Transverse colon (tissue), 4 donors: Measurements from ENCODE around the gene CNPPD1. TPM values are rescaled to one million over a fixed set of nuclear protein-coding genes. Genes with fewer than 3 reads are reported as not detected.

ENCODE experiments used
- DNase-seq: peaks from one replicate; pipeline ENCODE4 v3.0.0-alpha.2; 2019
- H3K27ac ChIP-seq, 4 donors: fragments of 200-600 bp; sonication (generic); 2 replicates each; pipeline ENCODE4 v1.5.1; 2016 to 2018; ENCODE audit warnings: inconsistent platforms in 4 of 4
- H3K27me3 ChIP-seq: fragments of 200-600 bp; sonication (generic); 2 replicates; pipeline ENCODE4 v1.5.1; 2017; ENCODE audit warnings: inconsistent platforms
- H3K36me3 ChIP-seq, 4 donors: fragments of 200-600 bp; sonication (generic); 2 replicates each; pipeline ENCODE4 v1.5.1; 2017 to 2019; ENCODE audit warnings: inconsistent platforms in 4 of 4
- H3K4me1 ChIP-seq, 4 donors: fragments of 200-600 bp; sonication (generic); 2 replicates each; pipeline ENCODE4 v1.5.1; 2017 to 2020; ENCODE audit warnings: inconsistent platforms in 4 of 4
- H3K4me3 ChIP-seq, 4 donors: fragments of 200-600 bp; sonication (generic); 1 replicate in 1 of 4; 2 replicates in 3 of 4; pipeline versions ENCODE4 v1.5.1 to v1.6.1; 2017 to 2019; ENCODE audit warnings: inconsistent platforms in 4 of 4
- H3K9me3 ChIP-seq, 2 donors: fragments of 200-600 bp; sonication (generic); 2 replicates each; pipeline ENCODE4 v1.5.1; 2017 to 2019; ENCODE audit warnings: inconsistent platforms in 2 of 2
- EP300 ChIP-seq: sonication (generic); formaldehyde crosslinking; IDR thresholded peaks from one replicate; pipeline ENCODE4 v1.6.1; 2017; ENCODE audit warnings: antibody characterized with exemption, low read depth
- POLR2A ChIP-seq: fragments of 450-650 bp; IDR thresholded peaks from one replicate; pipeline ENCODE4 v1.6.1; 2016; ENCODE audit warnings: antibody characterized with exemption, mild to moderate bottlenecking, moderate library complexity
- POLR2AphosphoS5 ChIP-seq, 3 donors: sonication (generic); formaldehyde crosslinking; IDR thresholded peaks; one replicate each; pipeline ENCODE4 v1.6.1; 2016; ENCODE audit warnings: antibody characterized with exemption in 3 of 3
- WGBS, 2 donors: methylation state at CpG; one replicate each; pipeline ENCODE4 v1.1.5; 2018; ENCODE audit warnings: low coverage in 1 of 2; 5-methylcytosine and 5-hydroxymethylcytosine counted together
- in situ Hi-C, 4 donors: fragments of 200-750 bp; cut with MboI; loops; one replicate each; pipeline versions ENCODE4 v1.15.0 to v1.15.1; 2017; ENCODE audit warnings: low sequenced_read_pairs in 3 of 4, low pct_ligation_motif_present in 1 of 4, low pct_unique_long_range_greater_than_20kb in 1 of 4
- intact Hi-C: fragments of 100-400 bp; cut with DNase I; formaldehyde crosslinking; loops from one replicate; pipeline ENCODE4 v1.15.1; 2023; ENCODE audit warnings: low total_unique reads
- total RNA-seq, 4 donors: library from RNA; depleted of rRNA; stranded (reverse); fragments of >200 nt; gene quantifications; one replicate each; pipeline ENCODE4 v1.1.0, GENCODE V29; 2016
- TF ChIP-seq, protein P1 (sequence below), 5 experiments: fragments of 200-600 bp in 3 of 5; fragments of 450-650 bp in 2 of 5; sonication (generic) in 3 of 5; IDR thresholded peaks; 1 replicate in 2 of 5; 2 replicates in 3 of 5; pipeline ENCODE4 v1.5.1; 2016 to 2017; ENCODE audit warnings: antibody characterized with exemption in 5 of 5, inconsistent platforms in 3 of 5, mild to moderate bottlenecking in 2 of 5, moderate library complexity in 1 of 5

CNPPD1 gene
- total RNA-seq, 4 donors from 2014 or later: 50.4 to 114 (median 106) TPM

DNA sequence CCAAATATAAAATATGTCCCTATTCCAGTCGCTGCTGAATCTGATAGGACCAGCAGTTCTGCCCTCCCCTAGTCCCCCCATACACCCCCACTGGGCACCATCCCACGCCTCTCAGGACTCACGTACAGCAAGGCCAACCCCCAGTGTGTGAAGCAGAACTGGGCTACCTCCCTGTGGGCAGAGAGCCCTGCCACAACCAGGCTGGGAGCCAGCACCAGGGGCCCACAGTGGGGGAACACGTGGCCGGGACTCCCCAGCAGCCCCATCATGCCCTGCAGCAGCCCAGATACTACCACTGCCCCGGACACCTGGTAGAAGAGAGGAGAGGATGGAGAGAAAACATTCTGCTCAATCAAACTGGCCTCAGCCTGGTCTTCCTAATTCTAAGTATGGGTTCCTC, 8.2 kb downstream of the CNPPD1 start:
- H3K9me3 ChIP-seq: no peaks in the 10 kb centered on the region
- WGBS, 2 donors: 60 to 100% methylated on average over 1 to 4 of the region's 6 CpGs
- H3K4me1 ChIP-seq: peaks cover 0 to 18% (median 0%) of the 10 kb centered on the region in 4 donors
- no peak overlapping the region for H3K27ac ChIP-seq
- in situ Hi-C loops: loop anchor here in 2 of 4 donors (10.0 to 25.0 kb wide), 2 partner anchors 46 to 119 kb away; partner anchors contain the start of genes ABCB6 (in 1 of the 2) and DNAJB2 (in 1 of the 2)
- intact Hi-C loops: loop anchor here (10.0 kb wide), 1 partner anchor 56 kb away; the partner anchor contains the start of genes ANKZF1 and ATG9A
- H3K36me3 ChIP-seq: peaks cover 0 to 12% (median 3%) of the 10 kb centered on the region in 4 donors
- TF ChIP-seq, protein P1, sequence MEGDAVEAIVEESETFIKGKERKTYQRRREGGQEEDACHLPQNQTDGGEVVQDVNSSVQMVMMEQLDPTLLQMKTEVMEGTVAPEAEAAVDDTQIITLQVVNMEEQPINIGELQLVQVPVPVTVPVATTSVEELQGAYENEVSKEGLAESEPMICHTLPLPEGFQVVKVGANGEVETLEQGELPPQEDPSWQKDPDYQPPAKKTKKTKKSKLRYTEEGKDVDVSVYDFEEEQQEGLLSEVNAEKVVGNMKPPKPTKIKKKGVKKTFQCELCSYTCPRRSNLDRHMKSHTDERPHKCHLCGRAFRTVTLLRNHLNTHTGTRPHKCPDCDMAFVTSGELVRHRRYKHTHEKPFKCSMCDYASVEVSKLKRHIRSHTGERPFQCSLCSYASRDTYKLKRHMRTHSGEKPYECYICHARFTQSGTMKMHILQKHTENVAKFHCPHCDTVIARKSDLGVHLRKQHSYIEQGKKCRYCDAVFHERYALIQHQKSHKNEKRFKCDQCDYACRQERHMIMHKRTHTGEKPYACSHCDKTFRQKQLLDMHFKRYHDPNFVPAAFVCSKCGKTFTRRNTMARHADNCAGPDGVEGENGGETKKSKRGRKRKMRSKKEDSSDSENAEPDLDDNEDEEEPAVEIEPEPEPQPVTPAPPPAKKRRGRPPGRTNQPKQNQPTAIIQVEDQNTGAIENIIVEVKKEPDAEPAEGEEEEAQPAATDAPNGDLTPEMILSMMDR (IDR thresholded peaks at IDR 0.05): no peak
- TF ChIP-seq EP300 (no peak), POLR2AphosphoS5 (IDR thresholded peaks at IDR 0.05) (no peak), POLR2A (no peak)
- H3K27me3 ChIP-seq: no peaks in the 10 kb centered on the region
- no peak overlapping the region for H3K4me3 ChIP-seq
- DNase-seq: no peak

GRCh38 chr2:219167997-219168396, 8.7 kb downstream of the CNPPD1 start:
- intact Hi-C loops: loop anchor here (10.0 kb wide), 1 partner anchor 57 kb away; the partner anchor contains the start of genes ANKZF1 and ATG9A

GRCh38 chr2:219165058-219165911, 11.4 kb downstream of the CNPPD1 start:
- in situ Hi-C loops (loop anchor here in 2 of 4 donors (10.0 to 25.0 kb wide), 2 partner anchors 50 to 122 kb away; partner anchors contain the start of genes ABCB6 (in 1 of the 2) and DNAJB2 (in 1 of the 2)), intact Hi-C loops (loop anchor here (10.0 kb wide), 1 partner anchor 60 kb away; the partner anchor contains the start of genes ANKZF1 and ATG9A)
- 90 to 100% methylated on average over 1 to 10 of the region's 10 CpGs for WGBS, 2 donors

More at GRCh38 chr2:219167997-219168396, 8.7 kb downstream of the CNPPD1 start:
- no peak for DNase-seq
- no peaks in the 10 kb centered on the region for H3K9me3 ChIP-seq
- TF ChIP-seq, protein P1 (IDR thresholded peaks at IDR 0.05): no peak
- no peak for TF ChIP-seq EP300
- TF ChIP-seq POLR2A: no peak
- TF ChIP-seq POLR2AphosphoS5 (IDR thresholded peaks at IDR 0.05): no peak
- H3K4me1 ChIP-seq: peaks cover 0 to 18% (median 0%) of the 10 kb centered on the region in 4 donors
- in situ Hi-C loops: loop anchor here in 2 of 4 donors (10.0 to 25.0 kb wide), 2 partner anchors 47 to 119 kb away; partner anchors contain the start of genes ABCB6 (in 1 of the 2) and DNAJB2 (in 1 of the 2)
- peaks cover 0 to 7% (median 3%) of the 10 kb centered on the region in 4 donors for H3K36me3 ChIP-seq
- H3K27ac ChIP-seq: no peak overlapping the region
- H3K27me3 ChIP-seq: no peaks in the 10 kb centered on the region
- no peak overlapping the region for H3K4me3 ChIP-seq
- WGBS, 2 donors: 80 to 84% methylated on average over 1 to 5 of the region's 5 CpGs

More at GRCh38 chr2:219165058-219165911, 11.4 kb downstream of the CNPPD1 start:
- H3K9me3 ChIP-seq: no peaks in the 10 kb centered on the region
- H3K4me1 ChIP-seq: peaks cover 0 to 12% (median 3%) of the 10 kb centered on the region in 4 donors
- TF ChIP-seq POLR2A (no peak), POLR2AphosphoS5 (IDR thresholded peaks at IDR 0.05) (no peak), EP300 (no peak)
- TF ChIP-seq, protein P1 (IDR thresholded peaks at IDR 0.05): no peak
- H3K4me3 ChIP-seq: no peak overlapping the region
- H3K36me3 ChIP-seq: no peaks in the 10 kb centered on the region
- no peak for DNase-seq
- no peak overlapping the region for H3K27ac ChIP-seq
- H3K27me3 ChIP-seq: no peaks in the 10 kb centered on the region
